ENCODE measurements around the gene RHOBTB1.
A peak's percentile ranks its signal among the peaks of the same experiment; 100 is the strongest.

The RHOBTB1 gene

DNA sequence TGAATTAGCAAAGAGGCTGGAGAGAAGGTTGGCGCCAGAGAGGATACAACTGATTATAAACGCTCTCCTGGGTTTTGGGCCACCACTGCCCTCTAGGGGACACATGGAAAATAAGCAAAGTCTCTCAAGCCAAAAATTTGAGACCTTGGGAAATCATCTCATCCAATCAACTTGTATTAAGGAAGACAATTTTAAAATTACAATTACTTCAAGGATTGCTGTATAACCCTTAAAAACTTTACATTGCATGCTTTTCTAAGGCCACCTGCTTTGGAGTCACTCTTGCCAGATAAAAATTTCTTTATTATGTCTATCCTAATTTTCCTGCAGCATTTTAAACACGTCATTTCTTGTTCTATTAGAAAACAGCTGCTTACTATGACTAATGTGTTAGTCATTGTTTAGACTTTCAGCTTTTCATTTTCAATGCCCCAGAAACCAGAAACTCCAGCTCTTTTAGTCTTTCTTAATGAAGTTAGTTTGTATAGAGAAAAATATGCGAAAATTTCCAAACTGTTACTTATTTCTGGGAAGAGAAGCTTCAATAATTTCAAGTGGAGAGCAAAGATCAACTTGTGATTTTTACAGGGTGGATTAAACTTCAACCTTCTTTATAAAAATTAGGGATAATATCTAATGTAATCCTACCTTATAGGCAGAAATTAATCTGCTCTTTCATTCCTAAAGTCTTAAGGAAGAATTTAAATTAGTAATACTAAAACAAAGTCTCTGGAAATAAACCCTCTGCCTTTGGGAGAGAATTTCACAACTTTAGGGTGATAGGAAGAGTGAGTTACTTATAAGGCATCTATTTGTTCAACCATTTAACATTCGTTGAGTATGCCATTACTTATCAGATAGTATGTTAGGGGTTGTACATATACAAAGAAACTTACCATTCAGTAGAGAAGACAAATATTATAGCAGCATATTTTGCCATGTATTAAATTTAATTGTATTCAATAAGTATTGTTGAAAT lies 20.6 kb upstream of the RHOBTB1 start:
- peak; percentile 65 for DNase-seq

DNA sequence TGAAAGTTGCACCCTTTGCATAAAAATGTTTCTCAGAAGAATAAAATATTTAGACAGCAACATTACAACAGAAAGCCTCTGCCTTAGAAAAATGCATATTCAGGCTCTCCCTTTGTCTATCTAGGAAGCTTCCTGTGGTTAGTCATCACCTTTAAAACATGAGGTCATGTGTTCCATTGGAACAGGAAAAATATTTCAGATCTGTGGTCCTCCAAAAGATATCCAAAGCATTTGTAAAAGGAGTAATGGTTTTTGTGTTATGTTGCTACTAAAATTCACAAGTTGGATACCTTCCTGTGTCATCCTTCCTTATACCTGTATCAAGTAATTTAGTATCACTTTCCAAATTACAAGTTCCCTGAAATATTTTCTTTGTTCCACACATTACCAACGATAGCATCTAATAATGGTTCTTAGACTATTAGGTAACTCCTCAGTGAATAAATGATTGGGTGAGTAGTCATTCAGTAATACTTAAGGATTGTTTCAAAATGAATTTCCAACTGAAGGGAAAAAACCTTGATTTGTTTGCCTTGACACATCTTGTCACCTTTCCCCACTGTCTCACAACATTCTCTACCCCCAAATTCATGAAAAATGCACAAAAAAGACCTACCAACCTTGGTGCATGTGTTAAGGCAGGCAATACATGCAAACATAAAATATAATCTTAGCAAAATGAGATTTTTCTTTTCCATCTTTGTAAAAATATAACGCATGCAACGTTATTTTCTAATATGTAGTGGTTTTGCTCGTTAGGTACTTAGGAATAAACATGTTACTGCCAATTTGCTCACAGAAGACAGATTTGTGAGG lies 19.7 kb upstream of the RHOBTB1 start:
- DNase-seq = no peak

DNA sequence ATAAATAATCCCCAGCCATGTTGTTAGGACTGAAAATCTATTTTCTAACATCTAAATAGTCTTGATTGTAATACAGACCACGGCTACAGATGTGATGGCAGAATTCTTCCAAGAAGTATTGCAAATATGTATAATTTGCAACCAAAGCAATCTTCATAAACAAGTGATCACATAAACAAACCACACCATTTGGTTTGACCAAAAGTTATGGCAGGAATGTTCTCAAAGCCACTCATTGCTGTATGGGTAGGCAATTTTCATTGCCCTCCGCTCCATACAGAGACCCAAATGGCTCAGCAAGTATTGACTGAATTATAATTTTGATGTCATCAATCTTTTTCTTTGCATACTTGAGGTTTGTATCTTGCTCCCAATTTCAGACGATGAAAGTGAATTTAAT lies 19.0 kb upstream of the RHOBTB1 start:
- DNase-seq = no peak

GRCh38 chr10:60960913-60961312 lies 16.9 kb upstream of the RHOBTB1 start:
- no peak for DNase-seq

GRCh38 chr10:60960031-60960430 lies 16.0 kb upstream of the RHOBTB1 start:
- DNase-seq = no peak

DNA sequence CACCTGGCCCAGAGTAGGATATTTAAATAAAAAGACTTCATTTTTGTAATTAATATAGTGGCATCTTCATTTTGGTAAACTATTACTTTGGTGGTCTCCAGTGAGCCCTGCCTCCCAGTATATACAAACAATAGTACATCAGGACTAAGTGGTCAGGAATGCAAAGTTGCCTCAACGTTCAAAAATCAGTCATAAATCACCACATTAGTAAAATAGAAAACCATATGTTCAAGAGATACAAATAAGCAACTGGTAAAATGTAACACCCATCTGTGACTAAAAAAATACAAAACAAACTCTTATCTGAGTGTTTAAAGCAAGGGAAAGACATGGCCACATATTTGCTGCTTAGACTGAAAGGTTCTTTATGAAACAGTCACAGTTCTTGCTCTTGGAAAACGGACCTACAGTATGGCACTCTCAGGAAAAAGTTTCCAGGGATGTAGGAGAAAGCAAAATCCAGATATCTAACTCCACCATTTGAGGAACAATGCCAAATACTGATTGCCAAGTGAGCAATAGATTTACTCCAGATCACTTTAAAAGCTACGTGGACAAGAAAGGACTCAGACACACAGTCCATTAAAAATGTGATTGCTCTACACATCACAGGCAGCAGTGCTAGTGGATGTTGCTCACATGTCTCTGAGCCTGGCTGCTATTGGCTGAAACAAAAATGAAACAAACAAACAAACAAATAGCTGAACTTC lies 15.1 kb upstream of the RHOBTB1 start:
- DNase-seq = no peak

- no peak for DNase-seq
Measured at GRCh38 chr10:60957667-60958221, 13.8 kb upstream of the RHOBTB1 start.

DNA sequence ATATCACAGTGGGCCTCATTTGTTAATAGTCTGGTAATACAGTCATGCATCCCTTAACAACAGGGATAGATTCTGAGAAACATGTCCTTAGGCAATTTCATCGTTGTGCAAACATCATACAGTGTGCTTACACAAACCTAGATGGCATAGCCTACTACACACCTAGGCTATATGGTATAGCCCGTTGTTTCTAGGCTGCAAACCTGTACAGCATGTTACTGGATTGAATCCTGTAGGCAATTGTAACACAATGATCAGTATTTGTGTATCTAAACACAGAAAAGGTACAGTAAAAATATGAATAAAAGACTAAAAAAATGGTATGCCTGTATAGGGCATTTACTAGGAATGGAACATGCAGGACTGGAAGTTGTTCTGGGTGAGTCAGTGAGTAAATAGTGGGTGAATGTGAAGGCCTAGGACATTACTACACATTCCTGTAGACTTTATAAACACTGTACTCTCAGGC lies 12.0 kb upstream of the RHOBTB1 start:
- DNase-seq = peak; percentile 3

GRCh38 chr10:60955316-60955715 lies 11.3 kb upstream of the RHOBTB1 start:
- DNase-seq = no peak

- no peak for DNase-seq
Measured at GRCh38 chr10:60954035-60954434, 10.1 kb upstream of the RHOBTB1 start.

- DNase-seq = no peak
Measured at GRCh38 chr10:60953420-60953819, 9.4 kb upstream of the RHOBTB1 start.

DNA sequence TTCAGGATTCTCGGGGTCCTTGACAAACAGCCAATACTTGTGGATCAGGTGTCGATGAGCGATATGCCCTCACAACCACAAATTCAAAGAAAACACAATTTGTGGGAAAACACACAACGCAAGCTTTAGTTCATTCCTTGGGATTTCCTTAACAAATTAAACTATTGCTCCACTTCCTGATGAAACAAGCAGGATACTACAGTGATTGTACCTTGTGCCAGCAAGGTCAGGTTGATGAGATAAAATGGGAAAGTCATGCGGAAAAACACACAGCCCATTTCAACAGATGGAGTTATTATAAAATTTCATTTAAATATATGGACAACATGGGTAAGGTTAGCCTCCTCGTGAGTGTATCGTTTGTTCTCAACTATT lies 8.8 kb upstream of the RHOBTB1 start:
- no peak for DNase-seq

GRCh38 chr10:60952067-60952845 lies 8.3 kb upstream of the RHOBTB1 start:
- DNase-seq = no peak

DNA sequence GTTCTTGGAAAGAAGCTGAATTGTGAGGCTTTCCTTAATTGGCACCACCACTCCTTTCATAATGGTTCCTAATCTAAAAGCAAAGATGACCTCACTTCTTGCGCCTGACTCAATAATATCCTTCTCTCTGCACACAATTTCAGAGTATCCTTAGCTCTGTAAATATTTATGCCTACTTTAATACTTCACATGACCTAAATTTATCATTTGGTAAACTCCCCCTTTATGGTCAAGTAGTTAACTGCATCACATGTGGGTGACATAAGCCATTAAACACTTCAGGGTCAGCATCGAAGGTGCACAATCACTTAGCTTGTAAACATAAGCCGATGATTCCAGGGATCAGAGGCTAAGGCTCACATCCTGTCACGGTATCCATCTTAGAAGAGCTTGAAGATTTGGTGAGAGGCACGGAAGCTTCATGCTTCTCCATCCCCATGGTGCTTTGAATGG lies 7.3 kb upstream of the RHOBTB1 start:
- DNase-seq = peak; percentile 64

DNA sequence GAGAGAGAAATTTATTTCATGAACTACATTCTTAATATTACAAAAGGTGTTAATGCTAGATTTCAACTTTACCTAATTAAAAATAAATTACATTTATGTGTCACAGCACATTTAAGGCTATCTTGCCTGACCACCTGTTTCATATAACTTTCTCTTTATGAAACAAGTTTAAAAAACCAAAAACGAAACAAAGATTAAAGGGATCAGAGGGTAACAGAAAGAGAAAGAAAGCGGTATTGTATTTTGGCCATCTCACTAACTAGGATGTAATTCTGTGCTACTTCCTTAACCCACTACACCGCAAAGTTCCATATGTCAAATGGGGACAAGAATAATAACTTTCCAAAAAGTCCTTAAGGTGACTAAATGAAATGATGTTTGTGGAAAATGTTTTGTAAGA lies 6.3 kb upstream of the RHOBTB1 start:
- DNase-seq = no peak

GRCh38 chr10:60948851-60949250 lies 4.9 kb upstream of the RHOBTB1 start:
- DNase-seq = no peak

GRCh38 chr10:60944910-60945297 lies 919 bp upstream of the RHOBTB1 start:
- DNase-seq = no peak

- peak; percentile 62 for DNase-seq
Measured at GRCh38 chr10:60943316-60944057, 498 bp downstream of the RHOBTB1 start.

DNA sequence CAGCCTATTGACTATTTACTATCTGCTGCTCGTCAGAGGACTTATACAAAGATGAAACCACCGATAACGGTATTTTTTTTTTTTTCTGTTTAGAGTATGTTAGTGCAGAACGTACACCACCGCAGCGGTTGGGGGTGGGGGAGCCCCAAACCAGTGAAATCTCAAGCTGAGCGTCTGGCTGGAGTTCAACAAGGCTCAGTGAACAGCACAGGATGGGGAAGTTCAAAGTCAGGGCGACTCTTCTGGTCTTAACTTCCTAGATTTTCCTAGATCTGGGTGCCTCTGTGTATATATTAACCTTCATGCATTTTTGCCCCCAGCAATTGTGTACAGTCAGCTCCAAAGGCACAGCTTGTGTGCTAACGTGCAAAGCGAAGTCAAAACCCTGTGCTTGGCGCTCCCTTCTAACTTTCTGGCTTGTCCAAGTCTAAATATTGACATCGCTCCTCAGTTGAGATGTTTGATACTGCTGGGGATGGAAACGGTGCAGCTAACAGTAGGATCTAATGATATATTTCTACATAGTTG lies 1.1 kb downstream of the RHOBTB1 start:
- no peak for DNase-seq

- no peak for DNase-seq
Measured at GRCh38 chr10:60942134-60942787, 1.7 kb downstream of the RHOBTB1 start.
